Left renal pelvis (tissue), 4 donors: Measurements from ENCODE around the gene KCTD3. TPM values are rescaled to one million over a fixed set of nuclear protein-coding genes. Genes with fewer than 3 reads are reported as not detected.

Experiments used
- DNase-seq, 4 donors: peaks; one replicate each; pipeline ENCODE4 v3.0.0-alpha.2; 2013; ENCODE audit warnings: low read depth in 4 of 4, low spot score in 3 of 4
- polyA plus RNA-seq, 4 donors: library from polyadenylated mRNA; unstranded; fragments of 120-200 nt; gene quantifications; one replicate each; pipeline ENCODE4 v1.2.1, GENCODE V29; 2013; ENCODE audit not compliant: insufficient read length in 4 of 4

KCTD3 gene
- polyA plus RNA-seq, 4 donors, result 55.7 to 76.3 (median 73.8) TPM

DNA sequence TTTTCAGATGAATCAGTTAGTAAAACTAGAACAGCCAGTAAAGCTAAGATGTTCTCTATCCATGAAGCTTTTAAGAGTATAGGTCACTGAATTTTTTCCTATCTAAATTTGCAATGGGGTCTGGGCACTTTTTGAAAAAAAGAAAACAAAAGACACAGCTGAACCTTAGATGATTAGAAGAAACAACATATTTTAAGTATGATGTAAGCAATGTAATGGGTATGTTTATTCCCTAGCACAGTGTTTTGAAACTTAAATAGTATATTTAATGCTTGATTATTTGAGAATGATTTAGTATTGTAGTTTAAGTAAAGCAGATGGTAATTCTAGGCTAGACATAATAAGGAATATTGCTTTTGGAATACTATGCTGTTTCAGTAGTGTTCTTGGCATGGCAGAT lies 36.2 kb downstream of the KCTD3 start:
- DNase-seq, result no peak

DNA sequence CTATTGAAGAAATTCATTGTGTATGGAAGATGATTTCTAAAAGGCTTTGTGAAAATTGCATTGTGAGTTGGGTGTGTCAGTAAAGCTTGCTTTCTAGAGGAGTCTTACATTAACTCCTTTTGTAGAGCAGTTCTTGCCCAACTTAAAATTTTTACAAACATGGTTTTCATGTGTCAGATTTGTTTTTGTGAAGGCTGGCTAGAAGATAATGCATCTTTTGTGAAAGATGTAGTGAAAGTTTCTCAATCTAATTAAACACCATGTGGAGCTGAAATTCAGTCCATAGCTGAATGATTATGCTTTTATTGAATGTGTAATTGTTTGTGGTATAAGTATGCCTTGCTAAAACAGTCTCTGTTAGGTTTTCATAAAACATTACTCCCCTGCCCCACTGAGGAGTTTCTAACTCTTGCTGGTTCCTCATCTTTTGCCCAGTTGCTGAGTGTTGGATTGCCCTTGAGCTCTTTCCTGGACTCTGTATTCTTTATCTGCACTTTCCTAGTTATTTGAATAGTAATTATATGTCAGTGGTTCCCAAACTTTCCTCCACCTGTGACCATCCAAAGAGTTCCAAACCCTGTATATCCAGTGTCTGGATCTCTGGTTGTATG lies 38.0 kb downstream of the KCTD3 start:
- no peak for DNase-seq

DNA sequence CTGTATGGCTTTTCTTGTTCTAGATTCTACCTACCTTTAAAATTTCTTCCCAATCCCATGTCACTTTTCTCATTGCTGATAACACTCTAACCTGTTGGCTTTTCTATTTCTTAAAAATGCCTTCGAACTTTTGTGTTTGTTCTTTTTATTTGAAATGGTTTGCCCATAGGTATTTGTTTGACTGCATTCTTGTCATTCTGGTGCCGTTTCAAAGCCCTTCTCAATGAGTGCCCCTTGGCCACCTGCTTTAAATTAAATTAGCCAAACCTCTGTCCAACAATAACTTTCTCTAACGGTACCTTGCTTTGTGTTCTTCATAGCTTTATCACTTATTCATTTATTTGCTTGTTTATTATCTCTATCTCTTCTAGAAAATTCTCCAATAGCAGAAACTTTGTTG lies 38.9 kb downstream of the KCTD3 start:
- DNase-seq, result no peak

DNA sequence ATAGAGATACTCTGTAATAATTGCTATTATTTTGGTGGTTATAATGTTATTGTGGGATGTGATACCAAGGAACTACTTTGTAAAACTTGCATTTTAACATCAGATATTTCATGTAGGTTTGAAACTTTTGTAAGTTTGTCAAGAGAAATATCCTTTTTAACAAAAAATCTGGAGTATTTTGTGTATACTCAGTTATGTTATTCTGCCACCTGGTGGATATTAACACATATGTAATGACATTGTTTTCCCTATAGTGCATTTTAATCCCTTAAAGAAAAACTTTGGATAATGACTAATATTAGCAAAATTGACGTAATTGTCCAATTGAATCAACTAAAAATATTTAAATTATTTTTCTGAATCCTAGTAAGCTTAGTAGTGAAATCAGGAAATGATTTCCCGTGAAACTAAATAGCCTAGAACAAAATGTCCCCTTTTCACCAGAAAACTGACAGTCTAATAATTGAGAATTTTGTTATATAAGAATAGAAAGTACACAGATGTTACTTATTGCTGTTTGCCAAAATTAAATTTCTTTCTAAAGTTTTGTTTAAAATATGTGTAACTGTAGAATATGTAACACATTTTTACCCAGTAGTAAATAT lies 39.6 kb downstream of the KCTD3 start:
- DNase-seq, result no peak

DNA sequence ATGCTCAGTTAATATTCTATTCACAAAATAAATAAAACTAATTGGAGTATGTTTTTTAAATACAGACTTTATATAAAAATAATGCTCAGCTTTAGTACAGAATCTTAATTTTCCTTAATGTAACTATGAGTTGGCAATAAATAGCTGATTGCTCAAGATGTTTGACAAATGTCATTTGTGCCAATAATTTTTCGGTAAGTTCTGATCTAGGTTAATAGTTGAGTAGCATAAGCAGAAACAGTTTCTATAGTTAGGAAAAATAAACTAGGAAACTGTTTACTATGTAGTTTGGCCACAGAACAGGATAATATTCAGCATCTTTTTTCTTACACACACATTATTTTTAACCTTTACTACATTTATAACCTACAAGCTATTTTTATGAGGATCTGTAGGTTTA lies 40.3 kb downstream of the KCTD3 start:
- DNase-seq, result no peak

DNA sequence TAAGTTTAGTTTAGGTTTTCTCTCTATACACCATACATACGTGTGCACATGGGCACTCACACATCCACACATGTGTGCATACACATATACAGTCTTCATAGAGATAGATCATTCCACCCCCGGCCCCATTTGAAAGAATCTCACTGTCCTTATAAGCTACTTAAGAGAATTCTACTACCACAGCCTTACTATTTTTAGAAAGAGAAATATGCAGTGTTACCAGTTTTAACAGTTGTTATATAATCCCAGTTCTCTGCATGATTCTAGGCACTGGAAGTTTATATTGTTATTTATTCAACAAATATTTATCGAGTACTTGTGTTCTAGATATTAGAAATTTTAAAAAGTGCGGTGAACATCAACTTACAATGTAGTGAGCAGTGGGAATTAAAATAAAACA lies 41.5 kb downstream of the KCTD3 start:
- no peak for DNase-seq

DNA sequence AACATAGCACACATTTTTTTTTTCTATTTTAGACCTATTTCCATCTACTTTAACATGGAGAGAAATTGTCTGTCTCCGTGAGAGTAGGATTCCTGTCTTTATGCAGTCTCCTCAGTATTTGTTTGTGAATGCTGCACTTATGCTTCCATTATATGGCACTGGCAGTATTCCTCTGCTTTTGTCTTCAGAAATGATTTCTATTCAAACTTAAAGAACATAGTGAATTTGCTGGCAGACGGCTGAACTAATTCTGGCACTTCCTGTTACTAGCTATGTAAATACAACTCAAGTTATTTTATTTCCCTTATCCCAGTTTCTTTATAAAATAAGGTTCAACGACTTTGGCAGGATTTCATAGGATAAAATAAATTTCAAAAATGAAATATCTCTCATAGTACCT lies 45.3 kb downstream of the KCTD3 start:
- DNase-seq, result no peak

DNA sequence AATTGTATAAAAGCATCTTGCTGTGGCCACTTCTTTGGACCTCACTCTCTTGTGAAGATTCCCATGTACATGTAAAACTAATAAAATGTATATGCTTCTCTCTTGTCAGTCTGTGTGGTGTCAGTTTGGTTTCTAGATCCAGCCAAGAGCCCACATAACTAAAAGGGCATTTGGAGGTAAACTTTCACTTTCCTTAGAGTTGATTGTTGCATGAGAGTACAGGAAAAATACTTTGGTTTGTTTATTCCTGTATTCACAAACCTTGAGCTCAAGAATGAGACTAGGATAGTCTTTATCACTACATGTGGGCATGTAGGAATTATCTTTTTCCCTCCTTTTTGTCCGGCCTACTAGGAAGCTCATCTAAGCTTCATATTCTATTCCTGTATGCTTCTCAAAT lies 50.9 kb downstream of the KCTD3 start:
- DNase-seq, result no peak

DNA sequence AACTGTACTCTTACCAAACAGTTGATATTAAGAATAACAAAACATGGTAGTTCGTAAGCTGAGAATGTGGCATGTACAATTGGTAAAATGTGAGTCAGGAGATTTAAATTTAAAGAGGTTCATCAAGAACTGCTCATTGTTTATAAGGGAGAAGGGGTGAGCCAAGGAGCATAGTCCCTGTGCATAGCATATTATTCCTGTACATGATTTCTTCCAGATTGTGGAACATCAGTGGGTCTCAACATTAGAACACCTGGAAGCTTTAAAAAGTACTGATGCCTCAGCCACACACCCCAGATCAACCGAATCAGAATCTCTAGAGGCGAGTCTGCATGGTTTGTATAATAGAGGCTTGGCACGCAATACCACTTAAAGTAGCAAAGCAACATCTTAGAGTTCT lies 56.1 kb downstream of the KCTD3 start:
- DNase-seq, result no peak

DNA sequence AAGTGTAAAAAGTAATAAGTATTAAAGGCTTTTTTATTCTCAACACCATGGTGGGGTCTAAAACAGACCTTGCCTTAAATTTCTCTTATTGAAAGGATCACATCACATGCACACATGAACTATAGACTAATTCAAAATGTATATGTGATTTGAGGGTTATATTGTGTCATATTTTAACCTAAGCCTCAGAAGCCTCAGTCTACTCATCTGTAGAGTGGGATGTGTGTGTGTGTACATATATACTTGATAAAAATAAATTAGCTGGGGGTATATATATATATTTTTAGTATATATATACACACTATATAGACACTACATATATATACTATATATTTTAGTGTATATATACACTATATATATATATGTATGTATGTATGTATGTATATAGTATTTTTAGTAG lies 58.8 kb downstream of the KCTD3 start:
- no peak for DNase-seq

DNA sequence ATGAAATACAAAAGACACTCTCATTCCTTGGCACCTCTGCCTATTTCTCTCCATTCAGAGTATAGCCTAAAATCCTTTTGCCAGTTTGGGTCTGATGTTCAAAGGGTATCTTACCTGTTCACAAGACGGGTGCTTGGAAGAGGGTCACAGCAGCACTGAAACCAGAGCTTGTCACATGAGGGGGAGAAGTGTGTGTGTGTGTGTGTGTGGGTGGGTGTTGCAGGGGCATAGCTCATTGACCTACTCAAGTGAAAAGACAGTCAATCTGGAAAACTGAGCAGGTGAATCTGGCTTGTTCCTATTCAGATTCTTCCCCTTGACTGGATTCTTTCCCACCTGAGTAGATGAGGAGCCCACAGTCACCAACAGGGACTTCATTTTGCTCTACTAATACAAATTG lies 63.9 kb downstream of the KCTD3 start:
- DNase-seq, result peak in 1 of 4 donors; percentile 7

DNA sequence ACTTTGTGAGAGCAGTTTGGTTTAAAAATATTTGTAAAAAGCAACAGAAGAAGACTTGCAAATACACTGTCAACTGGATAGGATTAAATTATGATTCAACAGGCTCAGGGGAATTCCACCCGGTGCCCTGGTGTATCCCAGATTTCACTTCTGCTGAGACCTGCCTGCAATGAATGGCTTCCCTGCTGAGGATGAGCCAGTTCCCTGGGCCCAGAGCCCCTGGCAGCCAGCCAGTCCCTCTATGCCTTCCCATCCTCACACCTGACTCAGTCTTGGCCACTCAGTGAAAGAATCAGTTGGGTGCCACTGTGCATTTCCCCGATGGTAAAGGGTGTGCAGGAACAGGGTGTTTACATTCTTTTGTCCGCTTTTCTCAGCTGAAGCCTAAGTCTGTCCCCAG lies 64.4 kb downstream of the KCTD3 start:
- DNase-seq, result no peak

DNA sequence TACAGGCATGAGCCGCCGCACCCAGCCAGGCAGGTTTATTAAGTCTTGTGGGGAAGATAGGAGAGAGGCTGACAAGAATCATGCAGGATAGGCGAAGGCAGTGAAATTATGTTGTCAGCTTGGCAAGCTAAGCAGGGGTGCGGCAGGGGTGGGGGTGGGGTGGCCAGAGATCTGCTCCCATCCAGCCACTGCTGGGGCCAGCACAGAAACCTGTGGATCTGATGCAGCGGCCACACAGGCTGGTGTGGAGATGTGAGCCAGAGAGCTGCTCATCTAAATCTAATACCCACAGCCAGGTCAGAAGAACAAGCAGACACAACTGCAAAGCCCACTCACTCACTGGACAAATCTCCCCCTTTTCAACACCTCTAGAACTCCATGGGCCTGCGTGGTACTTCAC lies 68.7 kb downstream of the KCTD3 start:
- no peak for DNase-seq

DNA sequence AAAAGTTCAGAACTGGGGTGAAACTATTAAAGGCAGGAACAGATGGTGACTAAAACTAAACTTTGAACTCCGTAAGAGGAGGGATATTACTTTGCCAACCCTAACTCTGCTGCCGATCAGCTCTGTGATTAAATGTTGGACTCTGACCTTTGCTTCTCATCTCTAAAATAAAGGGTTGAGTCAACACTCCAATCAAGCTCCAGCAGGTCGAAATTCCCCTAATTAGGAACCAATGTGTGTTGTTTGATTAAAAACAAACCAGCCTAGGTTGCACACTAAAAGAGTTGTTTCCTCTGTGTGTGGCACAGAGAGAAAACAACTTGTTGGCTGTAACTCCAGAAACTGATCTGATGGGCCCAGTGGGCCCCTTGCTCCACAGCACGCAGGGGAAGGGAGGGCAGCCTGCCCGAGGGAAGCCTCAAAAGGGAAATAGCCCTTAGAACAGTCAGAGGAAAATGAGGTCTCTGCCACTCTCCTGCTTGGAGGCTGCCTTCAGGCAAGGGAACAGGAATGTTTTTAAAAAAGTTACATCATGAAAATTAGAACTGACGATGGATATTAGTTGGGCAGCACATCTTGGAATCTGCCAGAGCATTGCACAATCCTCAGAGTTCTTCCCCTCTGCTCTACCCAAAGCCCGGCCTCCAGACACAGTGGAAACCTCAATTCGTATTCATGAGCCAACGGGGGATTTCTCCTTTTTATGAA lies 69.3 kb downstream of the KCTD3 start:
- DNase-seq, result no peak

DNA sequence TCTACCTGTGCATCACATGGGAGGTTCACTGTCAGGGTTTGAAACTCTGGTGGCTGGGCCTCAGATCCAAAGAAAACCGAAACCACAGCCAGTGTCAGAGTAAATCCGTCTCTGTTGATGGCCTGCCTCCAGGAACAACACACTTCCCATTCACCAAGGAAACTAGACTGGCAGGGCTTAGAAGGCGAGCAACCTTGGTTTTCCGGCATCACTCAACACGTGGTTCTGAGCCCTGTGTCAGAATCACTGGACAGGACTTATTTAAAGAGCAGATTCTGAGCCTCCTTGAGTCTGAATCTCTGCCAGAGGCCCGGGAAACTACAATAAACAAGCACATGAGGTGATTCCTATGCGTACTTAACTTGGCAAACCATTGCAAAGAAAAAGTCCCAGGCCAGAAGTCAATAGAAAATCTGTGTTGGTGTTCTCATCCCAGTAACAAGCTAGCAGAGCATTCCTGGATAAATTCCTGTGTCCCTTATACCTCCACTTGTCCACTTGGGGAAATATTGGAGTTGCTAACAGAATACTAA lies 70.0 kb downstream of the KCTD3 start:
- no peak for DNase-seq

DNA sequence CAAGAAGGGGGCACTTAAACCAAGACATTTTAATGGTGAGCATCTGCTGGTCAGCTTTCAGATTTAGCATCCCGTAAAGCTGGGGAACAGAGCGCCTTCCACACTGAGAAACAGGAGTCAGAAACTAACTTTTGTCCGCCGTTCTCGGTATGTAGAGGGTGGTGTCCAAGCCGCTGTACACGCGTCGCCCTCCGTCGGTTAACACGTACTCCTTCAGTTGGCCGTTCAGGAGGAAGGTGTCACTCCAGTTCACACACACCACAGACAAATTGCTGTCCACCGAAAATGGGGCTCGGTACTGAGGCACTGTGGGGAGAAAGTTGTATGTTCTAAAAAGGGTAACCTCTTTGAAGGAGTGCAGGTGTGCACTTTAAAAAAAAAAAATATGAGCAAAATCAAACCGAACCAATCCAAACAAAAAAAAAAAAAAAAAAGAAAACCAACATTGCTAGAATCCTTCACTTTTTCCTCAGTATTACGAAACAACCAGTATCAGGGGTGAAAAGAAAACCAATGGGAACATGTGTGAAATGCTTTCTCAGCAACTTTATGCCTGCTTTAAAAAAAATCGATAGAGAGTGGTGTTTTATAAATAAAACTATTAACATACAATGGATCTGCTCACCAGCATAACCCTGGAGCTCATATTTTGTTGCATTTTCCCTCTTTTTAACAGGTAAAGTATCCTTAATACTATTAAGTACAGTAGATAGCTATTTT lies 73.5 kb downstream of the KCTD3 start:
- DNase-seq, result no peak

DNA sequence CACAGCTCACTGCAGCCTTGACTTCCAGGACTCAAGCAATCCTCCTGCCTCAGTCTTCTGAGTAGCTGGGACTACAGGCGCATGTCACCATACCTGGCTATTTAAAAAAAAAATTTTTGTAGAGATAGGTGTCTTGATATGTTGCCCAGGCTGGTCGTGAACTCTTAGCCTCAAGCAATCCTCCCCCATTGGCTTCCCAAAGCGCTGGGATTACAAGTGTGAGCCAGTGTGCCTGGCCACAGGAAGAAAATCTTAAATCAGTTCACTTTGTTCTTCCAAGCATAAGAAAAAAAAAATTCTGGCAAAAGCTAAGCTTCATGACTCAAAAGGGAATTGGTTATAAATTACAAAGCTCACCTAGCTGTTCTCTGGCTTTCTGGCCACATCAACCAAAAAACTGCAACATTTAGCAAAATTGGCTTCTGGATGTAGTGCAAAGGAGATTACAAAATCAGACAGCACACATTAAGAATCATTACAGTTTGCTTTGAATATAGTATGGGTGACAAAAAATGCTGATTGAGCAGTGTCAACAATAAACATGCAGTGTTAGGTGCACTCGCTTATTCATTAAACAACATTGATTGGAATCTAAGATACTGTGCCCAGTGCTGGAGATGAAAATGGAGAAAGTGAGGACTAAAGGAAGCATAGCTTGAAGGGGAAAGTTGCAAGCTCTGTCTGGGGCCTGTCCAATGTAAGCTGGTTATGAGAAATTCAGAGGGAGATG lies 76.7 kb downstream of the KCTD3 start:
- no peak for DNase-seq

DNA sequence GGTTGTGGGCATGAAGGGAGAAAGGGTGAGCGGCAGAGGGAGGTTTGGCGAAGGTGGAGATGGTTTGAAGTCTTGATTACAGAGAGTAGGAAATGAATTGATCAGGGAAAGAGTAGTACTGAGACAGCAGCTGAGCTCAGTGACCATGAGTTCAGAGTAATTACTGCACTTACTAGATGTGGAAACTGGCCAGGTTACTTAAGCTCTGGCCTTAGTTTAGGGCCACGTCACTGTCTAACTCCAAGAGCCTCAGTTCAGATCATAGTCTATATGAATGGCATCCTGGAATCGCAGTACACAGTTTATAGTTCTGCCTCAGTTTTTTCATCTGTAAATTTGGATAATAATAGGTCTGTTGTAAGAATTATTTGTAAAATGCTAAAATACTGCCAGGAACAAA lies 78.1 kb downstream of the KCTD3 start:
- DNase-seq, result no peak

DNA sequence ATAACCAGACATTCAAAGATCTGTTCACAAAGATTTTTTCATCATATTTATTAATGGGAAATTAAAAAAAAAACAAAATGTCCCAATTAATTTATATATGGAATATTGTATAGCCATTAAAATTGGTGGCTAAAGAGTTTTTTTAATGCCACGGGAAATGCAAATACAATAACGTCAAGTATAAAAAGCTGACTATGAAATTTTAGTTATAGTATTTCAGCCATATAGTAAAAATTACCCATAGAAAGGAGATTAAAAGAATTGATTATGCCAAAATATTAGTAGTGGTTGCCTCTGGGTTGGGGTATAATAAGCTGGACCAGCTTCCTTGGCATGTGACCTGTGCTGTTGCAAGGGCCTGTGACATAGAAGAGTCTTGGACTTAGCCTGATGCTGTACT lies 78.8 kb downstream of the KCTD3 start:
- DNase-seq, result no peak

DNA sequence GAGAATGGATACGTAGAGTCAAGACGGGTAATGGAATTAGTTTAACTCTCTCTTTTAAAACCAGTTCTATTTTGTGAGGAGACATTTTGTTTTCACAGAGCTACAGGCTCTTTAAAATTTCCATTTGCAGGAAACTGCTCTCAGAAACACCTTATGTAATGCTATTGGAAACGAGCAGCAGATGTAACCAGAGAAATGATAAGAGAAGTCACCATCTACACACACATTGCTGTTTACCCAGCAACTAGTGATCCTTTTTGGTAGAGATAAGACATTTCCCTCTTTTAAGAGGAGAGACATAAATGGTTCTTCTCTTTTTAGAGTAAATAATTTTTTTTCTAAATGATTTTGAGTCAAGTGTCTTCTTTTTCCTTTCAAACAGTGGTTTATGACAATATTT lies 80.6 kb downstream of the KCTD3 start:
- DNase-seq, result no peak

DNA sequence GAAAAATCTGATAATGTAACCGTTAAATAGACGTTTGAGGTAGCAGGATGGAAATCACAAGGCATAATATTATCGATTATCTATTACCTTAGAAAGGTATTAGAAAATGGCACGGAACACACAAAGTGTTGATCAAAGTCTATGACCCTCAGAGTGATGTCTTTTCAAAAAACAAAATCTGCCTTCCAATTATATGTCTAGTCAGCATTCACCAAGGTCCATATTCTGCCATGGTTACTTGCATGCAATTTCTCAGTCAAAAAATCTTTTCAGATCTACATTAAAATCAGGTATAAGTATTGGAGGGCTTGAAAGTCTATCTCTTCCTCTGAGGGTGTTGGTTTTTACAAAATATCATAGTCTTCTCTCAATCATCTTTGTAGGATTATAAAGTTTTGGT lies 81.9 kb downstream of the KCTD3 start:
- no peak for DNase-seq
